HG03097 (cell line): ENCODE data around the gene BATF3.
A peak's percentile ranks its signal among the peaks of the same experiment; 100 is the strongest.
"Not testable (repeated sequence)": the region's sequence is repeated elsewhere in the genome, so short reads cannot be mapped to it uniquely, and the experiment has no call there.

Experiments used
- ATAC-seq: cut with Tn5 transposase; IDR thresholded peaks from one replicate; pipeline ENCODE4 v1.9.1; 2021; ENCODE audit not compliant: unreplicated experiment, low FRiP score

BATF3 gene

GRCh38 chr1:212699625-212700222, at the start of gene BATF3:
Gene BATF3, minus strand, starts transcription at chr1:212699840. Its CDS starts 78 bp downstream, at chr1:212699762.
- ATAC-seq = no peak

- no peak for ATAC-seq
Measured at GRCh38 chr1:212746546-212746945, 46.9 kb upstream of the BATF3 start.

- no peak for ATAC-seq
Measured at GRCh38 chr1:212745303-212745702, 45.7 kb upstream of the BATF3 start.

GRCh38 chr1:212743901-212744475, 44.3 kb upstream of the BATF3 start:
- ATAC-seq = no peak

GRCh38 chr1:212738330-212738729, 38.7 kb upstream of the BATF3 start:
- no peak for ATAC-seq

GRCh38 chr1:212737559-212737958, 37.9 kb upstream of the BATF3 start:
- ATAC-seq = no peak

GRCh38 chr1:212733109-212733508, 33.5 kb upstream of the BATF3 start:
- ATAC-seq = no peak

GRCh38 chr1:212731630-212732029, 32.0 kb upstream of the BATF3 start:
- ATAC-seq = no peak

- no peak for ATAC-seq
Measured at GRCh38 chr1:212728606-212729005, 29.0 kb upstream of the BATF3 start.

- no peak for ATAC-seq
Measured at GRCh38 chr1:212727386-212728181, 27.9 kb upstream of the BATF3 start.

- ATAC-seq = not testable (repeated sequence)
Measured at GRCh38 chr1:212724679-212725078, 25.0 kb upstream of the BATF3 start.

- no peak for ATAC-seq
Measured at GRCh38 chr1:212722270-212722957, 22.8 kb upstream of the BATF3 start.

GRCh38 chr1:212721388-212722247, 22.0 kb upstream of the BATF3 start:
- peak; percentile 65 for ATAC-seq

GRCh38 chr1:212719633-212720032, 20.0 kb upstream of the BATF3 start:
- no peak for ATAC-seq

GRCh38 chr1:212718499-212718898, 18.9 kb upstream of the BATF3 start:
- no peak for ATAC-seq

- no peak for ATAC-seq
Measured at GRCh38 chr1:212716161-212716560, 16.5 kb upstream of the BATF3 start.

- no peak for ATAC-seq
Measured at GRCh38 chr1:212713465-212714136, 14.0 kb upstream of the BATF3 start.

GRCh38 chr1:212712451-212713303, 13.0 kb upstream of the BATF3 start:
- no peak for ATAC-seq

- ATAC-seq = not testable (repeated sequence)
Measured at GRCh38 chr1:212711974-212712373, 12.3 kb upstream of the BATF3 start.
